Uterus (tissue), 4 donors: Measurements from ENCODE around the gene UCP2. TPM values are rescaled to one million over a fixed set of nuclear protein-coding genes. Genes with fewer than 3 reads are reported as not detected.

Experiments used
- DNase-seq, 2 donors: peaks; one replicate each; pipeline ENCODE4 v3.0.0-alpha.2; 2019 to 2020
- H3K27ac ChIP-seq, 2 donors: fragments of 200-600 bp; sonication (generic); 1 replicate in 1 of 2; 2 replicates in 1 of 2; pipeline ENCODE4 v1.5.1; 2016 to 2018
- H3K27me3 ChIP-seq, 2 donors: fragments of 200-600 bp; sonication (generic); one replicate each; pipeline ENCODE4 v1.5.1; 2018 to 2019; ENCODE audit warnings: control low read depth in 1 of 2
- H3K36me3 ChIP-seq, 2 donors: fragments of 200-600 bp; sonication (generic); one replicate each; pipeline ENCODE4 v1.5.1; 2019; ENCODE audit warnings: control low read depth in 1 of 2
- H3K4me1 ChIP-seq, 2 donors: fragments of 200-600 bp; sonication (generic); one replicate each; pipeline ENCODE4 v1.5.1; 2018 to 2019; ENCODE audit warnings: control low read depth in 1 of 2
- H3K4me3 ChIP-seq, 2 donors: fragments of 200-600 bp; sonication (generic); 1 replicate in 1 of 2; 2 replicates in 1 of 2; pipeline ENCODE4 v1.5.1; 2018 to 2019; ENCODE audit warnings: mild to moderate bottlenecking in 1 of 2
- H3K9me3 ChIP-seq, 2 donors: fragments of 200-600 bp; sonication (generic); one replicate each; pipeline ENCODE4 v1.5.1; 2019; ENCODE audit warnings: control low read depth in 1 of 2
- POLR2A ChIP-seq, 2 donors: fragments of 450-650 bp; IDR thresholded peaks; one replicate each; pipeline ENCODE4 v1.6.1; 2016; ENCODE audit warnings: antibody characterized with exemption in 2 of 2, mild to moderate bottlenecking in 1 of 2, moderate library complexity in 1 of 2
- intact Hi-C: fragments of 100-400 bp; cut with DNase I; formaldehyde crosslinking; loops from one replicate; pipeline ENCODE4 v1.15.1; 2023; ENCODE audit warnings: low total_unique reads
- total RNA-seq, 4 donors: library from RNA; depleted of rRNA in 3 of 4; stranded (reverse); fragments of >200 nt in 3 of 4; gene quantifications; one replicate each; pipeline versions ENCODE4 v1.1.0 to v1.2.4, GENCODE V29; 2014 to 2023
- TF ChIP-seq, protein P1 (sequence below), 4 experiments: fragments of 200-600 bp in 2 of 4; fragments of 450-650 bp in 2 of 4; sonication (generic) in 2 of 4; IDR thresholded peaks; one replicate each; pipeline ENCODE4 v1.5.1; 2016 to 2019; ENCODE audit warnings: antibody characterized with exemption in 4 of 4, mild to moderate bottlenecking in 2 of 4, moderate library complexity in 1 of 4
- donor health status: DM: yes; HTN: yes; CAD: no.

UCP2 gene
- total RNA-seq, 4 donors from 2014 or later, result 10.8 to 64.7 (median 33.7) TPM; not detected in 1

DNA sequence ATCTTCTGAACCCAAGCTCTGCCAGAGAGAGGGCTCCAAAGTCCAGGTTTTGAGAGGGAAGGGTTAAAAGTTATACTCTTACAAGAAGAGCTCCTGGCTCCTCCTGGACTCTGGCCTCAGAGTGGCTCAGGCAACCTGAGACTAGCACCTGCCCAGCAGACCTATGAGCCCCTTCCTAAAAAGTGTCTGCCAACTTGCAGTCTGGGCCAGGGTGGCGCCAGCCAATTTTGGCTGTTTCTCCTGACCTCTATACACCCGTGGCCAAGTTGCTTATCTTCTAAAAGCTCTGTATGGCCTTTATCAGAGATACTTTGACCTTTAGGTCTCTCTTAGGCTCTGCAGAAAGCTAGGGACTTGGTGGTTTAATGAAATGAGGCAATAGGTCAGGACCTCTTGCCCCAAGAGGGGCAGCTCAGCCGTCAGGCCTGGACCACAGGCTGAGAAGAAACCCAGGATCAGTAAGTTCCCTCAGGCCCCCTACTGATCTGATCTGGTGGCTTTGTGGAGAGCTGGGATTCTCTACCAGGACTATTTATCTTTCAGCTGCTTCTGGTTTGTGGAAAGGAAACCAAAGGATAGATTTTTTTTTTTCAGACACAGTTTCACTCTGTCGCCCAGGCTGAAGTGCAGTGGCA is 36.6 kb upstream of the UCP2 start:
- H3K27me3 ChIP-seq, result no peaks in the 10 kb centered on the region
- no peaks in the 10 kb centered on the region for H3K36me3 ChIP-seq
- no peak overlapping the region for H3K4me3 ChIP-seq
- peak overlapping the region; percentile 45 to 48 for H3K27ac ChIP-seq
- no peaks in the 10 kb centered on the region for H3K9me3 ChIP-seq
- intact Hi-C loops, result no loop called here
- TF ChIP-seq, protein P1, sequence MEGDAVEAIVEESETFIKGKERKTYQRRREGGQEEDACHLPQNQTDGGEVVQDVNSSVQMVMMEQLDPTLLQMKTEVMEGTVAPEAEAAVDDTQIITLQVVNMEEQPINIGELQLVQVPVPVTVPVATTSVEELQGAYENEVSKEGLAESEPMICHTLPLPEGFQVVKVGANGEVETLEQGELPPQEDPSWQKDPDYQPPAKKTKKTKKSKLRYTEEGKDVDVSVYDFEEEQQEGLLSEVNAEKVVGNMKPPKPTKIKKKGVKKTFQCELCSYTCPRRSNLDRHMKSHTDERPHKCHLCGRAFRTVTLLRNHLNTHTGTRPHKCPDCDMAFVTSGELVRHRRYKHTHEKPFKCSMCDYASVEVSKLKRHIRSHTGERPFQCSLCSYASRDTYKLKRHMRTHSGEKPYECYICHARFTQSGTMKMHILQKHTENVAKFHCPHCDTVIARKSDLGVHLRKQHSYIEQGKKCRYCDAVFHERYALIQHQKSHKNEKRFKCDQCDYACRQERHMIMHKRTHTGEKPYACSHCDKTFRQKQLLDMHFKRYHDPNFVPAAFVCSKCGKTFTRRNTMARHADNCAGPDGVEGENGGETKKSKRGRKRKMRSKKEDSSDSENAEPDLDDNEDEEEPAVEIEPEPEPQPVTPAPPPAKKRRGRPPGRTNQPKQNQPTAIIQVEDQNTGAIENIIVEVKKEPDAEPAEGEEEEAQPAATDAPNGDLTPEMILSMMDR (IDR thresholded peaks at IDR 0.05), result no peak
- no peak for TF ChIP-seq POLR2A (IDR thresholded peaks at IDR 0.05)
- H3K4me1 ChIP-seq, result no peaks in the 10 kb centered on the region
- no peak for DNase-seq

DNA sequence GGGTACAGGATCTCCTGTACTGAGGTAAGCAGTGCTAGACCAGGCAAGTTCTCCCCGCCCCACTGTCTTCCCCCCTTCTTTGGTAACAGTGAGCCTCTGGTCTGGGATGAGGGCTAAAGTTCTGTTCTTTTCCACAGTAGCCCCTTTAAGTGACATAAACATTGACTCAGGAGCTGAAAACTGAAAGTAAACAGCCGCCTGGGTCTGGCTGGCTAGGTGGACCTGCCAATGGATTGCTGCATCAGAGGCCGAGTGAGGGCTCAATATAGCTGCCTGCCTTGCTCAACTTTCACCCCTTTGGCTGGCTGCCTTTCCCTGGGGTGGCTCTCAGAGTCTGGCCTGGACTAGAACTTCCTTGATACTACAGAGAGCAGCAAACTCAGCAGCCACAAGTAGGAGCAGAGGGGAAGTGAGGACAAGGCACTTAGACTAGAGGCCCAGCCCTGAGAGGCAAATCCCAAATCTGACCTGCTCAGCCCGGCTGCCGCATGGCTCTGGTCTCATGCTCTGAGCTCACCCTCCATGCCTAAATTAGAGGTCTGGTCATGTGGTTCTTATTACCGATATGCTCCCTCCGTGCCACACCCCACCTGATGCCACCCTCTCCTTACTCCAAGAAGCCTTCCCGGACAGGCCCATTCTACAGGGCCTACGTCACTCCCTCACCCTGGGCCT is 35.8 kb upstream of the UCP2 start:
- TF ChIP-seq POLR2A (IDR thresholded peaks at IDR 0.05), result no peak
- TF ChIP-seq, protein P1 (IDR thresholded peaks at IDR 0.05), result no peak
- Histone ChIP-seq H3K36me3 (no peaks in the 10 kb centered on the region), H3K4me3 (no peak overlapping the region), H3K27me3 (no peaks in the 10 kb centered on the region), H3K4me1 (no peaks in the 10 kb centered on the region), H3K27ac (peak overlapping the region; percentile 45 to 48), H3K9me3 (no peaks in the 10 kb centered on the region)
- intact Hi-C loops, result no loop called here
- peak; percentile 78 to 86 for DNase-seq

DNA sequence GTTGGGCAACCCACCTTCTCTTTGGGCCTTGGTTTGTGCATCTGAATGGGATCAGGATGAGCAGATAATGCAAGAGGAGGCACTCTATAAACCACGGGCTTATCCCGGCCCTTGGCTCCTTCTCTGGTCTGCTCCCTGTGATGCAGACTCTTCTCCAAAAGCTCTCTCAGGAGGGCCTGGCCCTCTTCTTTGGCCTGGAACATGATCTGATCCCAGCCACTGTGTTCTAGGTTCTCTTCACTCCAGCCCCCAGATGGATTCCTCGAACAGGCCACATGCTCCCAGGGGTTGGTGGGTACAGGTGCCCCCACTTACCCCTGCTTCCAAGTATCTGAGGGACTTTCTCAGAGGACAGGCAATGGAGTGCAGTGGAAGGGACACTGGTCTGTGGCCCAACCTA is 35.0 kb upstream of the UCP2 start:
- no peak for DNase-seq
- Histone ChIP-seq H3K27ac (no peak overlapping the region), H3K4me1 (no peaks in the 10 kb centered on the region), H3K9me3 (no peaks in the 10 kb centered on the region), H3K36me3 (no peaks in the 10 kb centered on the region), H3K4me3 (no peak overlapping the region), H3K27me3 (no peaks in the 10 kb centered on the region)
- intact Hi-C loops, result no loop called here
- TF ChIP-seq POLR2A (IDR thresholded peaks at IDR 0.05), result no peak
- TF ChIP-seq, protein P1 (IDR thresholded peaks at IDR 0.05), result no peak

DNA sequence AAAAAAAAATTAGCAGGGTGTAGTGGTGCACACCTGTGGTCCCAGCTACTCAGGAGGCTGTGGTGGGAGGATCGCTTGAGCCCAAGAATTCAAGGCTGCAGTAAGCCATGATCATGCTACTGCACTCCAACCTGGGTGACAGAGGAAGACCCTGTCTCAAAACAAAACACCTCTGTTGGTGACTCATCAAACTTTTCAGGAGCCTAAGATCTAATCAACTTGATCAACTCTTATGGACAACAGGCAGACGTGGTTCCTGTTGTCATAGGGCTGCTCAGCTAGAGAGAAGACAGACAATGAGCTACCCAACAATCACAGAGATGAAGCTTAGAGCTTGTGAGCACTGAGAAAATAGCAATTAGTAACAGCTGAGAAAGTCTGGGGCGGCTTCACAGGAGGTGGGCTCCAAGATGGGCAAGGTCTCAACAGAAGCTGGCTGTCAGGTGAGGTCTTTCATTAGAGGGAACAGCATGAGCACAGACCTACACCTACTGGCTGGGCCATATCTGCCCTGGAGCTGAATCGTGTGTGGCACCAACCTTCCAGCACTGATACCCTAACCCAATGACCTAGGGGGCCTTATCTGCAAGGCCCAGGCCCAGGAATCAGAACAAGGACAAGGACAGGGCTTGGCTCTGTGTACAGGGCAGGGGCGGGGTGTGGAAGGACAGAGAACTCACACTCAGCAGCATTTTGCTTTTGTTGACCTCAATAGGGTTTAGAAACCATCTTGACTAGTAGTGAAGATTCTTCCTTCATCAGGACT is 33.5 kb upstream of the UCP2 start:
- Histone ChIP-seq H3K9me3 (no peaks in the 10 kb centered on the region), H3K27me3 (no peaks in the 10 kb centered on the region), H3K27ac (no peak overlapping the region), H3K4me1 (no peaks in the 10 kb centered on the region), H3K36me3 (no peaks in the 10 kb centered on the region), H3K4me3 (no peak overlapping the region)
- intact Hi-C loops, result no loop called here
- no peak for TF ChIP-seq POLR2A (IDR thresholded peaks at IDR 0.05)
- TF ChIP-seq, protein P1 (IDR thresholded peaks at IDR 0.05), result no peak
- DNase-seq, result no peak

DNA sequence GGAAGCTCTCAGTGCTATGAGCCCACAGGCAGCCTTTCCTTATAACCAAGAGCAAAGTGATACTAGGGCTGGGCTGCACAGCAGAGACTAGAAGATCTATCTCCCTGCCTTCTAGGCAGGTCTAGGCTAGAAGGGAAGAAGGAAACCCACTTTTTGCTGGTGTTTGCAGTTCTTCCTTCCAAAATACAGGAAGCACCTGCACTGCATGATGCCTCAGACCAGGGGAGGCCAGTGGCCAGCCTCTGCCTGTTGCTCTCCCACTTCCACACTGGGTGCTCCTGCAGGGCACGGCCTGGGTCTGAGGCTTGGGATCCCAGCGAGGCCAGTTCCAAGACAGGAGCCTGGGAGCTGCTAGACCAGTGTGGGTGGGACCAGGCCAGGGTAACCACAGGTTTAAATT is 32.2 kb upstream of the UCP2 start:
- Histone ChIP-seq H3K27ac (no peak overlapping the region), H3K4me1 (no peaks in the 10 kb centered on the region), H3K27me3 (no peaks in the 10 kb centered on the region), H3K9me3 (no peaks in the 10 kb centered on the region), H3K4me3 (no peak overlapping the region), H3K36me3 (no peaks in the 10 kb centered on the region)
- intact Hi-C loops, result no loop called here
- no peak for DNase-seq
- TF ChIP-seq, protein P1 (IDR thresholded peaks at IDR 0.05), result no peak
- no peak for TF ChIP-seq POLR2A (IDR thresholded peaks at IDR 0.05)
